GM11168 (cell line): Measurements from ENCODE around the gene FBXO42.
"Not testable (repeated sequence)": the region's sequence is repeated elsewhere in the genome, so short reads cannot be mapped to it uniquely, and the experiment has no call there.

Source experiments
- in situ Hi-C: fragments of 300-500 bp; cut with MboI; formaldehyde crosslinking; loops from one replicate; pipeline ENCODE4 v1.12.0; 2022; ENCODE audit warnings: low sequenced_read_pairs; ENCODE audit not compliant: unreplicated experiment

FBXO42 gene

DNA sequence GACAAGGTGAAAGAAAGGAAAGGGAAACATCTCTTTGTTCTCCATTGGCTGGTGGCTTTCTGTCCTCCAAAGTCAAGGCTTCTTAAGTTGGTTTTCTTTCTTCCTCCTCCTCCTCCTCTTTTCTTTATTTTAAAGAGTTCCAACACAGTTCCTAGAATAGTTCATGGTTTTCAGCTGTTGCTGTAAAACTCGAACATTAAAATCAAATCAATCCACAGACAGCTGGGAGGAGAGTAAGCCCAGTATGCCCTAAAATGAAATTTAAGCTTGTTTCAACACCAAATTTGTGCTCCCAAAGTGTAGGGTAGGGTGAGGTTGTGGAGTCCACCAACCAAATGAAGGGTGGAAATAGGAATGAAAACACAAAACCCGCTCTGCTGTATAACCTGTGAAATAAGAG is 104.8 kb downstream of the FBXO42 start:
- in situ Hi-C loops, result no loop called here

DNA sequence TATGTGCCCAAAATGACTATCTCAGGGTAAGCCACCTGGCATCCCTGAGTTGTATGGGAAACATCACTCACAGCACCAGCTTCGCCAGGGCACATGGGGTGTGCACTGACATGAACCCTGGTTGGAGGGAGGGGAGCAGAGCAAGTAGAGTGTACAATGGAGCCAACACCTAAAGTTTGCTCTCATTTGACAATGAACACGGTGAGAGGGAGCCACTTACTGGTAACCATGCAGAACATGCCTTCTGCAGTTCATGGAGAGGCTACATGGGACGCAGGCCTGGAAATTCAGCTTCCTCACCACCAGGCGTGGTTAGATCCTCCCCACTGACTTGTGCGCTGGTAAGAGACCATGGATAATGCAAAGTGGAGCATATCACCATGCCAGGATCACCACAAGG is 105.3 kb downstream of the FBXO42 start:
- in situ Hi-C loops, result no loop called here

DNA sequence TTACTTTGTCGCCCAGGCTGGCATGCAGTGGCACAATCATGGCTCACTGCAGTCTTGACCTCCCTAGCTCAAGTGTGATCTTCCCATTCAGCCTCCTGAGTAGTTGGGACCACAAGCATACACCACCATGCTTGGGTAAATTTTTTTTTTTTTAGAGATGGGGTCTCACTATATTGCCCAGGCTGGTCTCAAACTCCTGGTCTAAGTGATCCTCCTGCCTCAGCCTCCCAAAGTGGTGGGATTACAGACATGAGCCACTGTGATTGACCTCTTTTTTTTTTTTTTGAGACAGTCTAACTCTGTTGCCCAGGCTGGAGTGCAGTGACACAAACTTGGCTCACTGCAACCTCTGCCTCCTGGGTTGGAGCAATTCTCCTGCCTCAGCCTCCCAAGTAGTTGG is 106.0 kb downstream of the FBXO42 start:
- in situ Hi-C loops, result not testable (repeated sequence)

DNA sequence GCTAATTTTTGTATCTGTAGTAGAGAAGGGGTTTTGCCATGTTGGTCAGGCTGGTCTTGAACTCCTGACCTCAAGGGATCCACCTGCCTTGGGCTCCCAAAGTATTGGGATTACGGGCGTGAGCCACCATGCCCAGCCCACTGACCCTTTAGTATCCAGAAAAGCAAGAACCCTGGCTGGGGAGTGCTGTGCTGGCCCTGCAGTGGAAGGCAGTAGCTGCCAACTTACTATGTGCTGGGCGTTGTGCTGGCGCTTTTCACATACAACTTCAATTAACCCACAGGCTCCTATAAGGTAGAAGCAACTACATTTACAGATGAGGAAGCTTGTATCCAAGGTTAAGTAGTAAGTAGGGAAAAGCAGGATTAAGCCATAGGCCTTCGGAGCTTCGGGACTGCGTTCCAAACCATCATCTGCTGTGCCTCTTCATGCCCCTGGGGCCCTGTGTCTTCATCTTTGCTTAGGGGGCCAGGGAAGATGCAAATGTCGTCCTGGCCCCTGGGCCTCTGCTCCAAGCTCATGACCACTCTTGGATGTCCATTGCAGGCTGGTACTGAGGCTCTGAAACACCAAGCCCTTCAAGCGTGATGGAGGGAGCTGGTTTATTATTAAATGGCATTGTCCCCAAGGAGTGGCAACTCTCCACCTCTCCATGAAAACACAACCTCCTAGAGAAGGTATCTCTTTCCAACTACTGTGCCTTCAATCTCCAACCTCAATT is 106.6 kb downstream of the FBXO42 start:
- in situ Hi-C loops, result no loop called here

DNA sequence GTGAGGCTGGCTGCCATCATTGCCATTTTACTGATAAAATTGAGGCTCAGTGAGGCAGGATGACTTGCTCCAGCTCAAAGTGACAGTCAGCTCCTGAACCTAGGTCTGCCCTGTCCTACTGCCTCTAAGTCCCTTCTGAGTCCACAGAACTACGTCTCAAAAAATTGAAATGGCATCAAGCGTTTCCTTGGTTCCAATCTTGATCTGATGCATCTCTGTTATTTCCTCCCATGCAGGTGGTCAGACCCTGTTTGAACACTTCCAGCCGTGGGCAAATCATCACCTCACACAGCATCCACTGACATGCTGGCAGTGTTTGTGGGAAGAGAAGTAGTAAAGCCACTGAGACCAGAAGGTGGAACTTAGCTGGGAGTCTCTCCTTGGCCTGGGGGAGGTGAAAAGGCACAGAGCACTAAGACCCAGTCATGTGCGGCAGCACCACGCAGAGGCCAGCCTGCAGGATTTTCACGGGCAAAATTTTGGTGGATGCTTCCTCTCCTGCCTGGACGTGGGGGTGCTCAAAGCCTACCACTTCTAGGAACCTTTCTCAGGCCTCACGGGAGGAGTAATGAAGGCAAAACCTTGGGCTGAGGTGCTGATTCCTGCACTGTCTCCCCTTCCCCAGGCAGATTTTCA is 107.5 kb downstream of the FBXO42 start:
- in situ Hi-C loops, result no loop called here

DNA sequence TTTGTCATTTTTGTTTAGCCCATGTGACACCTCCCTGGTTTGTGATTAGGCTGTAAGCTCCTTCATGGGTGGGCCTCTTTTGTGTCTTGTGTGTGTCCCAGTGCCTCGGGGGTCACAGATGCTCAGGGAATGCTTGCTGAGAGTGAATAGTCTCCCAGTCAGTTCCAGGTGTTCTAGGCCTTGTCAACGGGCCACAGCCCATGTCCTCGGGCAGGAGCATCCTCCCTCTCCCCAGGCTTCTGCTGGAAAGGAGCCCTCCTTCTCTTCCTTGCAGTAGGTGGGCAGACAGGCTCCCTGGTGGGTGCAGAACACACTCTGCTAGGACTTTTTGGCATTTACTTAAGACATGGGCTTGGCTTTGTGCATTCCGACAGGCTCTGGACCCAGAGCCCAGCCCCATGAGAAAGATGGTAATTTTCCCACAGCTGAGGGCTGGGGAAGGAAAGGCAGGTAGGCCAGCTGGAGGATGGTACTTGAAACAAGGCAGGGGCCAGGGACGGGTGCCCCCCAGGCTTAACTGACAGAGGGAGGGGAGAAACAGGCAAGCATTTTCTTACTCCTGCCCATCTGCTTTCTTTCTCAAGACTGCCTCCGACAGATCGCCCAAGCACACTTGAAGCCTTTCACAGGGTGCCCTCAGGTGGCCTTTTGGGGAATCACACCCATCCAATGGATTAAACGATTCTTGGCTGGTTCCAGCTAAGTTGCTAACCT is 108.2 kb downstream of the FBXO42 start:
- in situ Hi-C loops, result no loop called here

DNA sequence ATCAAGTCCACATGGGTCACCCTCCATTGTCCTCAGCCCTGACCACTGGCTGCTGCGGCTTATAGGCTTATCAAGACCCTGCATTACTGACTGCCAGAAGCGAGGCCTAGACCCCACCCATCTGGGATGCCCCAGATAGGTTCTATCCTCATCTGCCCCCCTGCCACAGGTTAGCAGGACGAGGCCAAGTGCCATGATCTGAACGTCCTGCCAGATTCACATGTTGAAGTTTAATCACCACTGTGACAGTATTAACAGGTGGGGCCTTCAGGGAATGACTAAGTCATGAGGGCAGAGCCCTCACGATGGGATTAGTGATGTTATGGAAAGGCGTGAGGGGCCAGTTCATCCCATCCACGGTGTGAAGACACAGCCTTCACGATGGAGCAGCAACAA is 109.1 kb downstream of the FBXO42 start:
- in situ Hi-C loops, result no loop called here

DNA sequence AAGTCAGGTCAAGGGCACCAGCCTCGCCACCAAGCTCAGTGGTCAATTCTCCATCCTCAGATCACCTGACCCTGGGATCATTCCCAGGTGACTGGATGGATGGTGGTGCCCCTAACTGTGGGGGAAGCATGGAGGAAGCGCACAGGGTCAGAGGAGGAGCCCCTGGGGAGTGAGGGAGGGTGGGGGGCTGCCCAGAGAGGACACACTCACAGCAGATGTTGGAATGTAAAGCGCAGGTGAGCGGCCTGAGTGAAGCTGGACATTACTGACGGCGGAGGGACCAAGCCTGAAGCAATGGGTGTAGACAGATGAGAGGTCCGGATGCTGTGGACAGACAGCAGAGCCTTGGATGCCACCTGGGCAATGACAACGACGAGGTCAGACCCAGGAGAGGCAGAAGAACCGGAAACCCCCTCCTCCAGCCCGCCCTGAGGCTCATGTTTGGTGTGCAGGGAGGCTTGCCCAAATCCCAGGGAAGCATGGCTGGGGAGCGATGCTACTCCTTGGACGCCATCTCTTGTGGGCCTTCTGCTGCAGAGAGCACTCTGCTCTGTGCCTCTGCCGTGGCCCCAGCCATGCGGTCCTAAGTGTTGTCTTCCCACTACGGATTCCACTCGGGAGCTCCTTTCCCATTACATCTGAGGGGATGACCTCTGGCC is 109.6 kb downstream of the FBXO42 start:
- in situ Hi-C loops, result no loop called here

DNA sequence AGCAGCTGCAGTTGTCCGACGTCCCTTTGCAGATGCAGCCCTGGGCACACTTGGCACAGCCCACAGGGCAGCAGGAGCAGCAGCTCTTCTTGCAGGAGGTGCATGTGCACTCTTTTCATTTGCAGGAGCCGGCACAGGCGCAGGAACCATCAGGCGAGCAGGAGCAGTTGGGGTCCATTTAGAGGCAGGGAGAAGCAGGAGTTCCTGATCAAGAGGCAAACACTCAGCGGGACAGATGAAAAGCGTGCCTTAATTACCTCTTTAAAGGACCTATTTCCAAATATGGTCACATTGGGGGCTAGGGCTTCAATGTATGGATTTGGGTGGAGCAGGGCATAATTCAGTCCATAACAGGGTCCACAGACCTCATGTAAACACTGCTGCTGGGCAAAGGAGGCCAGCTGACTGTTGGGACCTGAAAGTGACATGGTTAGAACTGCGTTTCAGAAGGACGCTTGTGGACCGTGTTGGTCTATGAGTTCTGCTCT is 111.0 kb downstream of the FBXO42 start:
- in situ Hi-C loops, result no loop called here

DNA sequence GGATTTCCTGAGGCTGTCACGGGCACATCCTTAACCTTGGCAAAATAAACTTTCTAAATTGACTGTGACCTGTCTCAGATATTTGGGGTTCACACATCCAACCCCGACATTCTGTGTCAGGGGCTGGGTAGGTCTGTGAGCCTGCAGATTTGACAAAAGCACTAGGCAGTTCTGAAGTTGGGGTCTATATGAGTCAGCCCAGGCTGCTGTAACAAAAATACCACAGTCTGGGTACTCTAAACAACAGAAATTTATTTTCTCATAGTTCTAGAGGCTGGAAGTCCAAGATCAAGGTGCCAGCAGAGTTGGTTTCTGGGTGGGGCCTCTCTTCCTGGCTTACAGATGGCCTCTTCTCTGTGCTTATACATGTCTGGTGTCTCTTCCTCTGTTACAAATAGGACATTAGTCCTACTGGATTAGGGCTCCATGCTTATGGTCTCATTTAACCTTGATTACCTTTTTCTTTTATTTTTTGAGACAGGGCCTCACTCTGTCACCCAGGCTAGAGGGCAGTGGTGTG is 112.2 kb downstream of the FBXO42 start:
- in situ Hi-C loops, result no loop called here

DNA sequence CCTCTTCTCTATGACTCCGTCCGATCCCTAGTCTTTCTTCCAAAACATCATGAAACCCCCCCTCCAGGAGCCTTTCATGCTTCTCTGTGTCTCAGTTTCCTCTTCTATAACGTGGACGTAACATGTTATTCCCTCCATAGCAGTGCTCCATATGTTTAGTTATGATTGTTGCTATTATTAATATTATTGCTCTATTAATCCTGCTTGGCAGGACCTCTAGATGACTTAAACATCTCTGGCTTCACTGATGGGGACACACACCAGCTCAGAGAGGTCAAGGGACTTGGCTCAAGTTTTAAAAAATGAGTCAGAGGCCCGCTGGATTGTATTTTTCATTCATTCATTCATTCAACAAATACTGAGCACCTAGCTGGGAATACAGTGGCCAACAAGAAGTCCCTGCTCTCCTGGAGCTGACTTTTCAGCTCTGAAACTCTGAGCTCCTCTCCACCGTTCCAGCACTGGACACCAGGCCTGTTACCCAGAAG is 114.9 kb downstream of the FBXO42 start:
- in situ Hi-C loops, result no loop called here

DNA sequence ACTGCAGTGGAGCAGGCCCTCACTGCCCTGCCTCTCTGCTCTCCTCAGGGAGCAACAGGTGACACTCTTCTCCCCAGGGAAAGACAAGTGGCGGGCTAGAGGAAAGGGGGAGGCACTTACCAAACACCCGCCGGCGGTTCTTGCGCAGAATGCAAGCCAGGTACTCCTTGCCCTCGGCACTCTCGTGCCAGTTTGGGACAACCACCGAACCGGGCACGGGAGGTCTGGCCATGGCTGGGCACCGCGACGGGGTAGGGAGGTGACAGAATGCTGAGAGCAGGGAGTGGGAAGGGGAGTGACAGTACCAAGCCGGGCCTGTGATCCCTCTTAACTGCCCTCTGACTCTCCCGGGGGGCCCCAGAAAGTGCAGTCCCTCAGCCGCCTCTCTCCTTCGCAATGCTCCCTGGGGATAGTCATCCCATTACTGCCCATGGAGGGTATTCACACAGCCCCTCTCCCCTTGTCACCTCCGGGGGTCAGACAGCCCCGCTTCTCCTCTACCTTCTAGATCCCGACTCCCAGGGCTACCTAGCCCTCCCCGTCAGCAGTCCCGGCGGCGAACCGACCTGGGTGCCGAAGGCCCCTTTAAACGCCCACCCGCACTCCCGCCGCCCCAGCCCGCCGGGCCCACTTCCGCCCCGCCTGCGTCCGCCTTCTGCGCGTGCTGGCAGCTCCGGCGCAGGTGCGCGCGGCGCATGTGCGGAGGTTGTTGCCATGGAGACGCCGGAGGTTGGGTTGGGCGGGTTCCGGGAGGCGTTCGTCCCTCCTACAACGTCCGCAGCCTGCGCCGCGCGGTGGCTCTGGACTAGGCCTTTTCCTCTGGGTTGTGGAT is 115.6 kb downstream of the FBXO42 start, which contains the start of gene CPLANE2:
TSS of gene CPLANE2 (minus strand) at position 673 of the 832 bp plus-strand sequence. CDS start at position 232, 441 bp downstream.
- in situ Hi-C loops, result no loop called here

DNA sequence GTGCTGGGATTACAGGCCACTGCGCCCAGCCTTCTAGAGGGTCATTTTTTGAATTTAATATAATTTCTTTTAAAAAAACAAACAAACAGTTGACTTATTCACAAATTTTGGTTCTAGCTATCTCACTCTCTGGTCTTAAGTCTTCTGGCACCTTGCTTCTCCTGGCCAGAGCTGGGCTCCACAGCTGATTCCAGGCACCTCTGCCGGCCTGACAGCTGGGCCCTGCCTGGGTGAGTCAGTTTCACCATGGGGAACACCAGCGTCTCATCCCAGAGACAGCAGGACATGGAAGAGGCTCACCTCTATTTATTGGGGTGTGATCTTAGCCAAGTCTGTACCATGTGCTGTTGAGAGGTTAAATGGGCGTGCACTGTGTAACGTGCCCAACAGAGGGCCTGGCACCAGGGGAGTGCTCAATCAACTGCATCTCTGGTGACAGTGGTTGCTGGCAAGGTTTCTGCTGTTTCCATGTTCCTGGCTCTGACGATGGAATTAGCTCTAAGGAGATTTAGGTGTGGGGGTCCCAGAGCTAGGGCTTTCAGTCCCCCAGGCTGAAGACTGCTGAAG is 116.3 kb downstream of the FBXO42 start:
- in situ Hi-C loops, result no loop called here

DNA sequence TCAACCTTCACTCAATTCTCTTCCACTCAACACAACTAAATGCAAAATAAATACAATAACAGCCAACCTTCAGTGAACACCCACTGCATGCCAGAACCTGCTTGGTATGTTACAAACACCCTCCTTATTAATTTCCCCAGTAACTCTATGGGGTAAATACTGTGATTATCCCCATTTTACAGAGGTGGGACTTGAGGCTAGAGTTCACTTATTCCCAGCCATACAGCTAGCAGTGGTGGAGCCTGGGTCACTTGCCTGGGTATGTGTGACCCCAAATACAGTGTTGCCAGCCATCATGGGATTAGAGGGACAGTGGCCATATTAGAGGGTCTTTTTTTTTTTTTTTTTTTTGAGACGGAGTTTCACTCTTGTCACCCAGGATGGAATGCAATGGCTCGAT is 116.9 kb downstream of the FBXO42 start:
- in situ Hi-C loops, result no loop called here

DNA sequence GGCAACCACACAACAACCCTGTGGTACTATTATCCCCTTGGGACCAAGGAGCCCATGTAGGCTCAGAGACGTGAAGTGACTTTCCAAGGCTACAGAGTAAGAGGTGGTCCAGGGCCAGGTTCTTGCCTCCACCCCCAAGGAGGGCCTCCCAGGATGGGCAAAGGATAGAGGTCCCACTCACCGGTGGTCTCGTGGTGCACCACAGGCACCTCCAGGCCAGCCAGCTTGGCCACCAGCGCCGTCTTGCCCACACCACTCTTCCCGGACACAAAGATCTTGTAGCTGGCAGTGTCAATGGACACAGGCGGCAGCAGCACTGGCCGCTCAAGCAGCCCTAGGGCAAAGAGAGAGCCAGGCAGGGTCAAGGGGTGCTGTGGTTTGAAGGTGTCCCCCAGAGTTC is 118.8 kb downstream of the FBXO42 start:
- in situ Hi-C loops, result no loop called here

DNA sequence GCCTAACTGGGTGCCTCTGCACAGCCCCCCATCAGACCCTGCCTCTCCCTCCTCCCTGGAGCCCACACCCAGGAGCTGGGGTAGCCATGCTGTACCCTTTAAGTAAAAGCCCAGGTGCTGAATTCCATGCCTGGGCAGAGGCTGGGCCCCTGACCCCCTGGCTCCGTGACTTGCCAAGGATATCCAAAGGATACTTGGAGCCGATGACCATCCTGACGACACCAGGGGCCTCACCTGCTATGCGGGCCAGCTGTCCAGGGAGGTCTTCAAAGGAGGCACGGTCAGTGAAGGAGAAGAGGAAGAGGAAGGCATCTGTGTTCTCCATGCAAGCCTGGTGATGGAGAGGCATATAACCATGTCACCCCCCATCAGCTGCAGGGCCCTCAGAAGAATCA is 120.0 kb downstream of the FBXO42 start:
- in situ Hi-C loops, result no loop called here

DNA sequence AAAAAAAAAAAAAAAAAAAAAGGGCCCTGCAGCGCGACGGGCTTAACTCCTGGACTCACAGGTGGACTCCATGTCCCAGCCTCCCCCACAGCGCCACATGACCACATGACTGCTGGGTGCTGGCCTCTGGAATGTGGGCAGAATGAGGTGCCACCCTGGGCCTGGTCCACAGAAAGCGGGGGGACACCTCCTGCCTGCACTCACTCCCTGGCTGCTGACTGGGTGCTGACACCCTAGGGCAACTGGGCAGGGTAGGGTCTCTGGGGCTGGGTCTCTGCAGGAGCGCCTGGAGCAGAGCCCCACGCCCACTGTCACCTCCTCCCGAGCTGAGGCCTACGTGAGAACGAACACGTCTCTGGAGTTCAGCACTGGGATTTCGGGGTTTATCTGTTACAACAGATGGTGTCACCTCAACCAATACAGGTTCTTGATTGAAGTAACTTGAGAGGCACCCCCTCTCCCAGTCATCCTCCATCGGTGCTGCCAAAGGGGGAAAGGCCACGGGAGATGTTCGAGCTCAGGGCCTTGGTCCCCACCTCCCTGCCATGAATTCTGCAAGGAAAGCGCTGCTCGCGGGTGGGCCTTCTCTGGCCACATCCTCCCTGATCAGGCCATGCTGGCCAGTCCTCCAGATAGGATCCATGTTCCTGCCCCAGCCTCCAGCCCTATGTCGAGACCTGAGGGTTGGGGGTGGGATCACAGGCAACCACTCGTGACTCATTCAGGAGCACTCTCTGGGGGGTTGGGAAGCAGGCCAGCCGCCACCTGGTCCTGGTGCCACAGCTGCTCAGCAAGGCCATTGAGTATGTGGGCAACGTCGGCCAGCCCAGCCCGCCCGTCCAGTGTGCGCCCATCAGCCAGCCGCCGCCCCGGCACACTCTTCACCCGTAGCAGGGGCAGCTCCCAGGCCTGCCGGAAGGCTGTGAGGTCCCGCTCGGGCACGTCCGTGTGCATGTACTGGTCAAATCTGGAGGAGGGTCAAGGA is 120.7 kb downstream of the FBXO42 start:
- in situ Hi-C loops, result no loop called here

DNA sequence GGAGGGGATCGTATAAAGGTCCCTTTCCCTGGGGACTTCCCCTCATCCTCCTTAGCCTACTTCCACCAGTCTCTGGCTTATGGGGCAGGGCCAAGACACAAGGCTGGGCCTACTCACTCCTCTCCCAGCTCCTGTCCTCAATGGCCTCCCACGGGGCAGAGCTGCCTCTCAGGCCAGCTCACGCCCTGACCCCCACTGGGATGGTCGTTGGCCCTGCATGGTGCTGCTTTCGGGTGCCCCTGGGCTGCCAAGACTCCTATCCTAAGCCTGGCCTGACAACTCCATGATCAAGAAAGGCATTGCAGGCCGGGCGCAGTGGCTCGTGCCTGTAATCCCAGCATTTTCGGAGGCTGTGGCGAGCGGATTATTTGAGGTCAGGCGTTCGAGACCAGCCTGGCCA is 121.5 kb downstream of the FBXO42 start:
- in situ Hi-C loops, result no loop called here
